Activated T-helper 1 cell treated with anti-CD3 and anti-CD28 coated beads, Interleukin-2, amount 50 U/mL, for 16 hours (primary cell): ENCODE data around the gene IKZF1.

Experiments used
- DNase-seq, 2 donors: peaks; one replicate each; pipeline ENCODE4 v3.0.0-alpha.2; 2020; ENCODE audit warnings: low read depth in 1 of 2, low spot score in 1 of 2

IKZF1 gene

GRCh38 chr7:50369143-50370026, 64.9 kb downstream of the IKZF1 start:
- no peak for DNase-seq

DNA sequence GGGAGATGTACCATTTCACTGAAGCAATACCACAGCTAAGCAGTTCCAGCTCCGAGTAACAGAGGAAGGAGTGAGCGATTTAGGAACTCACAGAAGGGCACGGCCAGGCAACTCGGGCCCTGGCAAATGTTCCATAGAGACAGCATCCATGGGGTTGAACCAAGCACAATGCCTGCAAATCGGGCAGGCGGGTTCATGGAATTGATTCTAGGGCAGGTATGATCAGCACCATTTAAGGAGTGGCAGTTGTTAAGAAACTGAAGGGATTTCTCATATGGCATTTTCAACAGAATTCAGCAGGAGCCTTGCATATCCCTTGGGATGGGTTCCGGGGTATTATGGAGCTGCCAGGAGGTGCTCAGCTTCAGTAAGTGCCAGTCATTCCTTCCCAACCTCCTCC, 66.4 kb downstream of the IKZF1 start:
- DNase-seq, result no peak

- DNase-seq, result no peak
Observed at GRCh38 chr7:50371551-50372021, 67.1 kb downstream of the IKZF1 start.

DNA sequence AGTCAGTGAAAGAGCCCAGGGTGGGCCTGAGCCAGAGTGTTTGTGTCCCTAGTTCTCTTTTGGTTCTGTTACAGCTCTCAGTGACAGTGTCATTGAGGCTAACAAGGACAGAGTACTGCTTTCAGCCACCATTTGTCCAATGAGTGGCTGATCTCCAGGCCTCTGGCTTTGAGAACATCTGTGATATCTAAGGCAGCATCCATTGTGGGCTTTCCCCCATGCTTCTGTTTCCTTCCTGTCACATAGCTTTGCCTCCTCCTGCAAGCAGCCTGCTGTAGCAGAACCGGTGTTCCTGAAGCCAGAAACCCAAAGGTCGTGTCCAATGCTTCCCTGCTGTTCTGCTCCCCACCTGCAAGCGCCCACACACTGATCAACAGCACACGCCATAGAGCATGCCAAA, 68.4 kb downstream of the IKZF1 start:
- DNase-seq, result no peak

DNA sequence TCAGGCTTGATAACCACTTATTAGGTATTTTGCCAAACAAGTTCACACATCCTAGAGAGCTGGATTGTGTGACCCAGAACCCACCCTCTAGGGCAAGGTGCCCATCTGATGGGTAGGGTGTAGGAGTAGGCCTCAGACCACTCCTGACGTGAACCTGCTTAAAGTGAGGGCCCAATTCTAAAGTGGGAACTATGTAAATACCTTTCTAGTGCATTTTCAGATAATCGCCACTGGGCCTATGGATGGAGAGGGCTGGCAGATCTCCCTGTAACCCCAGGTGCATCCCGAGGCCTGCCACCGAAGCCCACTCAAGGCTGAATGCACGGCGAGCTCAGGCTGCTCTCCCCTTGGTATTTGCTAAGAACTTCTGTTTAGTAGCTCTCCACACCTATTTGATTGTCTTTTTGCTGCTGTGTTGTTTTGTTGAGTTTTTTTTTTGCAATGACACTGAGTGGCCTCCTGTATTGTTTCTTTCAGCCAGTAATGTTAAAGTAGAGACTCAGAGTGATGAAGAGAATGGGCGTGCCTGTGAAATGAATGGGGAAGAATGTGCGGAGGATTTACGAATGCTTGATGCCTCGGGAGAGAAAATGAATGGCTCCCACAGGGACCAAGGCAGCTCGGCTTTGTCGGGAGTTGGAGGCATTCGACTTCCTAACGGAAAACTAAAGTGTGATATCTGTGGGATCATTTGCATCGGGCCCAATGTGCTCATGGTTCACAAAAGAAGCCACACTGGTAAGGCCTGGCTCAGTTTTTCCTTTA, 71.7 kb downstream of the IKZF1 start:
- no peak for DNase-seq

- no peak for DNase-seq
Observed at GRCh38 chr7:50377356-50377755, 72.8 kb downstream of the IKZF1 start.

- no peak for DNase-seq
Observed at GRCh38 chr7:50379082-50379481, 74.6 kb downstream of the IKZF1 start.

- DNase-seq, result no peak
Observed at GRCh38 chr7:50379539-50379938, 75.0 kb downstream of the IKZF1 start.

DNA sequence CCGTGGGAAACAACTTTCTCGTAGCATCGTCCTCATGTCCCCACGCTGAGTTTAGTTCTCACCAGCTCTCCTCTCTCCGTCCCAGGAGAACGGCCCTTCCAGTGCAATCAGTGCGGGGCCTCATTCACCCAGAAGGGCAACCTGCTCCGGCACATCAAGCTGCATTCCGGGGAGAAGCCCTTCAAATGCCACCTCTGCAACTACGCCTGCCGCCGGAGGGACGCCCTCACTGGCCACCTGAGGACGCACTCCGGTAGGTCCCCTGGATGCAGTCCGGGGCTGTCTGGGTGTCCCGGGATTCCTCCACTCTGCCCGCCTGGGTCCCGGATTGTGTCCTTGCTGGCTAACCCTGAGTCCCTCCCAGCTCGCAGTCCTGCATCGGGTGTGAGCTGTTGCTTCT, 77.9 kb downstream of the IKZF1 start:
- DNase-seq, result no peak

- no peak for DNase-seq
Observed at GRCh38 chr7:50387351-50387750, 82.8 kb downstream of the IKZF1 start.

- no peak for DNase-seq
Observed at GRCh38 chr7:50389961-50390360, 85.4 kb downstream of the IKZF1 start.

GRCh38 chr7:50391386-50391785, 86.9 kb downstream of the IKZF1 start:
- DNase-seq, result no peak

- peak in 1 of 2 donors; percentile 37 for DNase-seq
Observed at GRCh38 chr7:50393076-50393475, 88.6 kb downstream of the IKZF1 start.

DNA sequence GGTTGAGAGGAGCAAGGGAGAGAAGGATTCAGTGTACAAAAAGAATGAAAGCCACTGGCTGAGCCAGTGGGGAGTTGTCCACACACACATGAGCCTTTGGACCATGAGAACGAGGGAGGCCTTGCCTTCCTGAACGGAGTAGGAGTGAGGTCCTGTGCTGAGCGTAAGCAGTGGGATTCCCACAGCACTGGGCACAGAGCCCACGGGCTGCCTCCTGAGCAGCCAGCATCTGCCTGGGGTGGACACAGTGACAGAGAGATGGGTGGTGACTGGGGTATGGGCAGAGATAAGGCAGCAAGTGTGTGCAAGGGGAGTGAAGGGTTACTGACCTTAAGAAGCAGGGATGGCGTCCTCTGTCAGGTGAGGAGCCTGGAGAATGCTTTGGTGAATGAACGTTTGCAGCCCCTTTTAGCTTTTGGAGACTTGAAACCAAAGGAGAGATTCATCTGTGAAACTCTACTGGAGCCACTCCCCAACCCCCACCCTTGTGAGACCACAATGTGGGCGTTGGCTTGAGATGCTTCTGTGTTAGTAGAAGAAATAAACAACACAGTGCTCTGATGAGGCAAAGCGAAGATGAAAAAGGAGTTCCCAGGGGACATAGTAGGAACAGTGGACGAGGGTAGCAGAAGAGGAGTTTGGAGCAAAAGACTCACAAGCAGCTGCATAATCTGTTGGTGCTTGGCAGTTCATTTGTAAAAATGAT, 89.2 kb downstream of the IKZF1 start:
- no peak for DNase-seq

DNA sequence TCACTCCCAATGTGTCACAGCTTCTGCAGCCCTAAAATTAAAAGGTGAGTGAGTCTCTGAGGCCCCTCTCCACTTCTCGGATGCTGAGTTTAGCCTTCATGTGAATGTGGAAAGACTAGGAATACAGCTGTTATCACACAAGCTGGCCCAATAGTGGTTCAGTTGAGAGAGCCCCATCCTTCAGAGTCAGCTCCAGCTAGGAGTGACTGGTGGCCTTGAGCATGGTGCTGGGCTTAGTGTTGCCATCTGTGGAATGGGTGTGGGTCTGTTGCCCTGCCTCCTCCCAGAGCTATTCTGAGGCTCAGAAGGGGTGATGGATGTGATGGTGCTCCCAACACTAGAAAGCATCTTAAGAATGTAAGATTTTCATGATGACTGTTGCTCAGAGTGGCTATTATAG, 89.8 kb downstream of the IKZF1 start:
- DNase-seq, result no peak

- DNase-seq, result no peak
Observed at GRCh38 chr7:50396856-50397255, 92.3 kb downstream of the IKZF1 start.

DNA sequence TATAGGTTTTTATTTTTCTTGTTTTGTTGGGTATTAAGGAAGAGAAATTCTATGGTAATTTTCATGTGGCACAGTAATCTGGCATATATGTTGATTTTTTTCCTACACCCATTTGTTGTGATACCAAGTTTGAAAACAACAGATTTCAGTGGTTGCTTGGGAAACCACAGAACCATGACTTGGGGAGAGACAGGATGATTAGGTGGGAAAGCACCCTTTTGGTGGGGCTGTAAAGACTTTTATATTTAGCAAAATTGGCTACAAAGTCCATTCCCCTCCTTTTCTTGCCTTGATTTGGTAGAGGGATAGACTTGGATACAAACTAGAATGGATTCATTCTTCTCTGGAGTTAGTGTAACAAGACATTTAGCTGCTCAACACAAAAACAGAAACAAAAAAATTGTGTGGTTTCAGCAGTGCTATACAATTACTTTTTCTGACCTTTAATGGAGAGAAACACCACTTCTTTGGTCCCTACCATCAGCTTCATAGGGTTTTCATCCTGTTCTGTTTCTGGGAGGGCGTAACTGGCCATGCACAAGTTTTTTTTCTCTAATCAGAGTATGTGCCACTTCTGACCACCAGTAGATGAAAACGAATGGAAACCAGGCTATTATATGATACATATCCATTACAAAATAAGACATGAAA, 92.9 kb downstream of the IKZF1 start:
- no peak for DNase-seq

- no peak for DNase-seq
Observed at GRCh38 chr7:50397971-50398324, 93.4 kb downstream of the IKZF1 start.

- DNase-seq, result no peak
Observed at GRCh38 chr7:50399206-50399605, 94.7 kb downstream of the IKZF1 start.

DNA sequence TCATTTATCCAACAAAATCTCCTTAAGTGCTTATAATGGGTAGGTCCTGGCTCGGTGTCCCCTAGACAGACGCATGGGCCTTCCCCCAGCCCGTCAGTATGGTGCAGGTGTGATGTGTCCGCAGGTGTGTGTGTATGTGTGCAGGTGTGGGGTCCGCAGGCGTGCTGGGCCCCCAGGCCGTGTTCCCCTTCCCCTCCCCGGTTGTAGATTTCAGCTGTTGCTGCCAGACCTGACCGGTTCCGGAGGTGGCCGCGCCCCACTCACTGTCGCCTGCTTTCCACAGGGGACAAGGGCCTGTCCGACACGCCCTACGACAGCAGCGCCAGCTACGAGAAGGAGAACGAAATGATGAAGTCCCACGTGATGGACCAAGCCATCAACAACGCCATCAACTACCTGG, 95.1 kb downstream of the IKZF1 start:
- DNase-seq, result no peak

- no peak for DNase-seq
Observed at GRCh38 chr7:50400114-50400513, 95.6 kb downstream of the IKZF1 start.
